HG02981 (cell line): ENCODE results near the gene KNCN.

Source experiments
- ATAC-seq: cut with Tn5 transposase; IDR thresholded peaks from one replicate; pipeline ENCODE4 v1.9.1; 2021; ENCODE audit warnings: mild to moderate bottlenecking, moderate library complexity; ENCODE audit not compliant: unreplicated experiment

KNCN gene

GRCh38 chr1:46569116-46569515 is 17.7 kb upstream of the KNCN start:
- ATAC-seq = no peak

- no peak for ATAC-seq
Measured at GRCh38 chr1:46568461-46568891, 17.0 kb upstream of the KNCN start.

- ATAC-seq = no peak
Measured at GRCh38 chr1:46563341-46563740, 11.9 kb upstream of the KNCN start.

- no peak for ATAC-seq
Measured at GRCh38 chr1:46562498-46562897, 11.1 kb upstream of the KNCN start.

GRCh38 chr1:46558966-46559365 is 7.5 kb upstream of the KNCN start:
- no peak for ATAC-seq

- no peak for ATAC-seq
Measured at GRCh38 chr1:46558141-46558963, 6.9 kb upstream of the KNCN start.

- no peak for ATAC-seq
Measured at GRCh38 chr1:46557403-46557802, 6.0 kb upstream of the KNCN start.

- no peak for ATAC-seq
Measured at GRCh38 chr1:46556822-46557221, 5.4 kb upstream of the KNCN start.

GRCh38 chr1:46555826-46556619 is 4.6 kb upstream of the KNCN start:
- ATAC-seq = no peak

- no peak for ATAC-seq
Measured at GRCh38 chr1:46554597-46555381, 3.3 kb upstream of the KNCN start.

- no peak for ATAC-seq
Measured at GRCh38 chr1:46554236-46554596, 2.8 kb upstream of the KNCN start.

GRCh38 chr1:46553506-46553905 is 2.1 kb upstream of the KNCN start:
- no peak for ATAC-seq

- no peak for ATAC-seq
Measured at GRCh38 chr1:46552357-46553237, 1.1 kb upstream of the KNCN start.

- ATAC-seq = no peak
Measured at GRCh38 chr1:46550751-46551231, 656 bp downstream of the KNCN start.

GRCh38 chr1:46549697-46550681 is 1.5 kb downstream of the KNCN start:
- no peak for ATAC-seq

GRCh38 chr1:46547481-46548383 is 3.7 kb downstream of the KNCN start:
- ATAC-seq = no peak

GRCh38 chr1:46546210-46546609 is 5.2 kb downstream of the KNCN start:
- ATAC-seq = no peak

- ATAC-seq = no peak
Measured at GRCh38 chr1:46545784-46546183, 5.7 kb downstream of the KNCN start.
